ENCODE data around the gene GPR18.

The GPR18 gene

DNA sequence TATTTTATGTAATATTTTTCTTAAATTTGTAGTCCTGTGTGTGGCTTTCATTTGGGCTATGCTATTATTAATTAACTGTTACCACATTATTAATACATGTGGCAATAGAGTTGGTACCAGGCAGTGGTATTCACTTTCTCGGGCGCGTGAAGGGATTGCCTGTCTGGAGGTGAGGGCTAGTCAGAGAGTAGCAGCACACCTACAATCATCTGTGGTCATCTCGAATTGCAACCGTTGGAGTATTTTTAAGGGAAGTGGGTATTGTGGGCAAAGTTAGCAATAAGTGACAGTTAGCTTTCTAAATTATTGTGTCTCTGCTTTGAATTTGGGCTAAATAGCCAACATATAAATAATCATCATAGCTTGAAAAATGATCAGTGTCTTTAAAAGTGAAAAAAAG, 20.0 kb upstream of the GPR18 start:
- no peaks in the 10 kb centered on the region for H3K36me3 ChIP-seq (replicated peaks)
- in situ Hi-C loops (cut with HindIII; ENCODE audit: low pct_ligation_motif_present, low sequenced_read_pairs): no loop called here

DNA sequence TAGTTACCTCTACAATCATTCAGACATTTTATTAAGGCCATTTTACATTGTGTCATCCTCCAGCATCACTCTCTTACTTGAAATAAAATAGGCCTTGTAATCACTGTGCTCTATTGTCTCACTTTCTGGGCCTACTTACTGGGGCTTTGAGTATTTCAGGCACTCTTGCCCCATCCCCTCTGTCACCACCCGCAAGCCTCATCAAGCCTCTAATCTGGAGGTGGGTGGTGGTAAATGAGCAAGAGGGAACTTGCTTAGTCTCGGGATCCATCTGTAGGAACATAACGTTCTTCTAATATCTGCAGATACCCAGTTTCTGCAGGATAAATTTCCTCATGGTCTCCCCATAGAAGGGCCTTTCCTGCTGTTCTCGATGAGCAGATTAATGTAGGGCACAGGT, 19.4 kb upstream of the GPR18 start:
- H3K4me3 ChIP-seq (ENCODE audit: low read depth, low read length): no peak overlapping the region
- H3K27ac ChIP-seq: no peak overlapping the region
- H3K27me3 ChIP-seq (replicated peaks): no peaks in the 10 kb centered on the region
- TF ChIP-seq, protein P1, sequence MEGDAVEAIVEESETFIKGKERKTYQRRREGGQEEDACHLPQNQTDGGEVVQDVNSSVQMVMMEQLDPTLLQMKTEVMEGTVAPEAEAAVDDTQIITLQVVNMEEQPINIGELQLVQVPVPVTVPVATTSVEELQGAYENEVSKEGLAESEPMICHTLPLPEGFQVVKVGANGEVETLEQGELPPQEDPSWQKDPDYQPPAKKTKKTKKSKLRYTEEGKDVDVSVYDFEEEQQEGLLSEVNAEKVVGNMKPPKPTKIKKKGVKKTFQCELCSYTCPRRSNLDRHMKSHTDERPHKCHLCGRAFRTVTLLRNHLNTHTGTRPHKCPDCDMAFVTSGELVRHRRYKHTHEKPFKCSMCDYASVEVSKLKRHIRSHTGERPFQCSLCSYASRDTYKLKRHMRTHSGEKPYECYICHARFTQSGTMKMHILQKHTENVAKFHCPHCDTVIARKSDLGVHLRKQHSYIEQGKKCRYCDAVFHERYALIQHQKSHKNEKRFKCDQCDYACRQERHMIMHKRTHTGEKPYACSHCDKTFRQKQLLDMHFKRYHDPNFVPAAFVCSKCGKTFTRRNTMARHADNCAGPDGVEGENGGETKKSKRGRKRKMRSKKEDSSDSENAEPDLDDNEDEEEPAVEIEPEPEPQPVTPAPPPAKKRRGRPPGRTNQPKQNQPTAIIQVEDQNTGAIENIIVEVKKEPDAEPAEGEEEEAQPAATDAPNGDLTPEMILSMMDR (IDR thresholded peaks at IDR 0.05; ENCODE audit: low read depth, low read length, missing control alignments): no peak
- in situ Hi-C loops (cut with HindIII; ENCODE audit: low pct_ligation_motif_present, low sequenced_read_pairs): no loop called here
- DNase-seq: no peak
- no peaks in the 10 kb centered on the region for H3K36me3 ChIP-seq (replicated peaks)

More for the DNA sequence above, 20.0 kb upstream of the GPR18 start:
- H3K4me3 ChIP-seq (ENCODE audit: low read depth, low read length): no peak overlapping the region
- DNase-seq: no peak
- H3K27ac ChIP-seq: no peak overlapping the region
- TF ChIP-seq, protein P1 (IDR thresholded peaks at IDR 0.05; ENCODE audit: low read depth, low read length, missing control alignments): no peak
- H3K27me3 ChIP-seq (replicated peaks): no peaks in the 10 kb centered on the region

DNA sequence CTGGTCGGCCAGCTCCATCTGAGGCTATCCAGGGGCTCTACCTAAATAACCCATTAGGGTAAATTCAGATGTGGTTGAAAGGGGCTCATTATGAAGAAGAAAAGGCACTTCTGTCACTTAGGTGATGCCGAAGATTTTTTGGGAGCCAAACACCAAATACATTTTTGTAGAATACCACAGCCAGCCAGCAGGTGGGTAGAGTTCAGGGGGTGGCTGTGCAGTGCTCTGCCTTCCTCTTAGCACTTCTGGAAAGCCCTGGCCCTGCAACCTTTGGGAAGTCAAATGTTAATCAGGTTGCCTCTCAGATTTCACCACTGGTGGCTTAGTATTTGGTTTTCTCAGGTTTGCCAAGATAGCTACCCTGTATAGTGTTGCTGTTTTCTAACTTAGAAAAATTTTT, 18.5 kb upstream of the GPR18 start:
- Histone ChIP-seq H3K27ac (no peak overlapping the region), H3K27me3 (replicated peaks) (no peaks in the 10 kb centered on the region), H3K36me3 (replicated peaks) (no peaks in the 10 kb centered on the region), H3K4me3 (ENCODE audit: low read depth, low read length) (no peak overlapping the region)
- DNase-seq: no peak
- in situ Hi-C loops (cut with HindIII; ENCODE audit: low pct_ligation_motif_present, low sequenced_read_pairs): no loop called here
- TF ChIP-seq, protein P1 (IDR thresholded peaks at IDR 0.05; ENCODE audit: low read depth, low read length, missing control alignments): peak; percentile 15

DNA sequence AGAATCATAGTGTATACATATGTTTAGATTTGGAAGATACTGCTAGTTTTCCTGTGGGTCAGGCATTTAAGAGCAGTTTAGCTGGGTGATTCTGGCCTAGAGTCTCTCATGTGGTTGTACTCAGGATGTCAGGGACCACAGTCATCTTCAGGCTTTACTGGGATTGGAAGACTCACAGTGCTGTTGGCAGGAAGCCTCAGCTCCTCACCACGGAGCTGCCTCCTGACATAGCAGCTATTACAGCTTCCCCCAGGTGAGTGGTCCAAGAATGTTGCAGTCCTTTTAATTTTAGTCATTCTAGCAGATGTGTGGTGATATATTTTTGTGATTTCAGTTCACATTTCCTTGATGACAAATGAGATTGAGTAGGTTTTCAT, 16.9 kb upstream of the GPR18 start:
- DNase-seq: peak; percentile 69
- in situ Hi-C loops (cut with HindIII; ENCODE audit: low pct_ligation_motif_present, low sequenced_read_pairs): no loop called here

DNA sequence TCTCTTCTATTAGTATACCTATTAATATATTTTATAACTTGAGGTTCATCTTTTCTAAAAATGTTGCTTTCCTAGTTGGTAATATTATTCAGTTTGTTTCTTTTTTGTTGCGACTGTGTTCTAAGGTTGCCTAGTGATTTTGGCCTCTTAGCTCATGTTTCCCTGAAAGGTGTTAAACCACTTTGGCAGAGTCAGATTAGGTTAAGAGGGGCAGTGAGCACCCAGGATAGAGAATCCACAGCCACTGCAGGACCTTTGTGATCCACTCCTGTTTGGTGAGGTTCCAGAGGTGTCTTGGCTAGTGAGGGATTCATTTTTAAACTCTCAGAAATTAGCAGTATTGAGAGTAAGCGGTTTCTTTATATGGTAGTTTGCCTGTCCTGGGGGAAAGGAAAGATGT, 14.9 kb upstream of the GPR18 start:
- Histone ChIP-seq H3K27me3 (replicated peaks) (no peaks in the 10 kb centered on the region), H3K4me3 (ENCODE audit: low read depth, low read length) (no peak overlapping the region), H3K27ac (no peak overlapping the region), H3K36me3 (replicated peaks) (no peaks in the 10 kb centered on the region)
- DNase-seq: no peak
- TF ChIP-seq, protein P1 (IDR thresholded peaks at IDR 0.05; ENCODE audit: low read depth, low read length, missing control alignments): no peak
- in situ Hi-C loops (cut with HindIII; ENCODE audit: low pct_ligation_motif_present, low sequenced_read_pairs): no loop called here

More for the DNA sequence above, 16.9 kb upstream of the GPR18 start:
- Histone ChIP-seq H3K4me3 (ENCODE audit: low read depth, low read length) (no peak overlapping the region), H3K36me3 (replicated peaks) (no peaks in the 10 kb centered on the region), H3K27ac (no peak overlapping the region), H3K27me3 (replicated peaks) (no peaks in the 10 kb centered on the region)
- TF ChIP-seq, protein P1 (IDR thresholded peaks at IDR 0.05; ENCODE audit: low read depth, low read length, missing control alignments): no peak

DNA sequence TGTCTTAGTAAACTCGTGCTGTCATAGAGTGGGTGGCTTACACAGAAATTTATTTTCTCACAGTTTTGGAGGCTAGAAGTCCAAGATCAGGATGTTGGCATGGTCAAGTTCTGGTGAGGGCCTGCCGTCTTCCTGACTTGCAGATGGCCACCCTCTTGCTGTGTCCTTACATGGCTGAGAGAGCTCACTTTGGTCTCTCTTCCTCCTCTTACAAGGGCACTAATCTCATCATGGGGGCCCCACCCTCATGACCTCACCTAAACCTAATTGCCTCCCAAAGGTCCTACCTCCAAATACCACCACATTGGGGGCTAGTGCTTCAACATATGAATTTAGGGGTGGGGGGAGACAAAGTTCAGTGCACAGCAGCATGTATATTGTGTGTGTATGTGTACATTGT, 14.3 kb upstream of the GPR18 start:
- H3K27me3 ChIP-seq (replicated peaks): no peaks in the 10 kb centered on the region
- H3K36me3 ChIP-seq (replicated peaks): no peaks in the 10 kb centered on the region
- in situ Hi-C loops (cut with HindIII; ENCODE audit: low pct_ligation_motif_present, low sequenced_read_pairs): no loop called here
- H3K4me3 ChIP-seq (ENCODE audit: low read depth, low read length): no peak overlapping the region
- no peak overlapping the region for H3K27ac ChIP-seq
- TF ChIP-seq, protein P1 (IDR thresholded peaks at IDR 0.05; ENCODE audit: low read depth, low read length, missing control alignments): no peak
- no peak for DNase-seq

Measured in brain microvascular endothelial cell (primary cell).